Measurements from ENCODE around the gene EXOC4.
"Not testable (repeated sequence)": the region's sequence is repeated elsewhere in the genome, so short reads cannot be mapped to it uniquely, and the experiment has no call there.

Gene EXOC4

DNA sequence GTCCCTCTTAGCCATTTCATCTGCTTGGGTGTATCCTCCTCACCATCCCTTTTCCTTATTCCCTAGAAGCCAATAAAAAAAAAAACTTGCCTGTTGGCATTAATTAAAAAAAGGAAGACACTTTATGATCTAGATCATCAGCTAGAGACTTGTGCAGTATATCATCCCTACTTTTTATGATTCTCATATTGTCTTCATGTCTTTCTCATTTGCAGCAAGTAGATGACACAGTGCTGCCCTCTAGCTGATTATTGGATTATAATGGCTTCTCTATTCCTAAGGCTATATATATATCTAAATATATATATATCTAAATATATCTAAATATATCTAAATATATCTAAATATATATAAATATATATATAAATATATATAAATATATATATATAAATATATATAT, 601.9 kb downstream of the EXOC4 start:
- no peak for DNase-seq

GRCh38 chr7:133857376-133858119, 604.7 kb downstream of the EXOC4 start:
- no peak for DNase-seq

DNA sequence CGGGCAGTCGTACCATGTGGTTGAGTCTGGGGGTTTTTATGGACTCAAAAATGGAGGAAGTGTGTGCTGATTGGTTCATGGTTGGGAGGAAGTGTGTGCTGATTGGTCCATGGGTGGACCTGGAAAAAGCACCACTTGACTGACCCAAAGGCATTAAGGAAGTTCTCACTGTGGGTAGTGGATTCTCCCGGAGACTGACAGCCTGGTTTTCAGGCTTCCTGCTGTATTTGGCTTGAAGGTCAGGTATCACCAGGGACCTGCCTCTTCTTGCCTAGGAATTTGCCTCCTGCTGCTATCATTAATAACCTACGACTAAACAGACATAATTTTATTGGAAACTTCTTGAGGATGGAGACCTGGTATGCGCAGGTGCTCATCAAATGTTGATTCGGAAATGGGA, 605.4 kb downstream of the EXOC4 start:
- DNase-seq = no peak

DNA sequence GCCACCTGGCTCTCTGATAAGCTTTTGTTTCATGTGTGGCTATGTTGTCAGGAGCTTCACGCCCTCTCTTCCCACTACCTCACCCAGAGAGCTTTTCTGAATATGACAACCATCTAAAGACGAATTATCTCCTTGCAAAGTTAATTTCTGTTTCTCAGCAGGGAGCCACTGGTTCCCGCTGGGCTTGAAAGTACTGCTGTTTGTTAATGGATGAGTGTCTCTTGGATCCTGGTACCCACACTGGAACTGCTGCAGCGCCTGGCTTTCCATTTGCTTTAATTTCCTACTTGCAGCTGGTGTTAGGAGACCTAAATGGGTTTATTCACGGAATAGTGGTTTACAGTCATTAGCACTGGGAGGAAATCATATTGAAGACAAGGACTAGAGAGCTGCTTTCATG, 606.4 kb downstream of the EXOC4 start:
- DNase-seq = no peak

- DNase-seq = no peak
These were observed 607.1 kb downstream of the EXOC4 start for GRCh38 chr7:133859871-133860450.

DNA sequence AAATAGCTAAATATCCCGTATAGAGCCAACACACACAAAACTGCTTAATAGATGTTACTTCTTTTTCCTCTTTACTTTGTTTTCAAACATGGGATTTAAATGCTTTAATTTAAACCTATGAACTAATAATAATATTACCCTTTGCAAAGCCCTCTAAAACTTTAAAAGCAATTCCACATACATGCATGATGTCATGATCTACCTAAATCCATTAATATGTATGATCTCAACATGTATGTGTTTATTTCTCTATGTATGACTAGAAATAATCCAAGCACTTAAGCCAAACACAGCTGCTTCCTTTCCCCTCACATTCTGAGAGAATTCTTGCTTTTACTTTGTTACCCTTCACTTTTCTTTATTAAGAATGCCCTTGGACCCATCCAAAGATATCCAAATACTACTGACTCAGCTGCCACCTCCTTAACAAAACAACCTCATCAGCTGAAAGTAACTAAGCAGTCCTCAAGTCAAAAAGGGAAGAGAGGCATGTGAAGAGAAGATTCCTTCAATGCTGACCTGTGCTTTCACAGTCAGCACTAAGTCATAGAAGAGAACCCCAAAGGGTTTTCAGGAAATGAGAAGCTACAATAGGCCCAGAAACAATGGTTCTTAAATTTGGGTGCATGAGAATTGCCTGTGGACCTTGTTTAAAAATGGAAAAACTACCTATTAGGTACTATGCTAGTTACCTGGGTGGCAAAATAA, 607.9 kb downstream of the EXOC4 start:
- no peak for DNase-seq

- no peak for DNase-seq
These were observed 609.0 kb downstream of the EXOC4 start for GRCh38 chr7:133861876-133862275.

GRCh38 chr7:133863362-133864061, 610.6 kb downstream of the EXOC4 start:
- DNase-seq = no peak

DNA sequence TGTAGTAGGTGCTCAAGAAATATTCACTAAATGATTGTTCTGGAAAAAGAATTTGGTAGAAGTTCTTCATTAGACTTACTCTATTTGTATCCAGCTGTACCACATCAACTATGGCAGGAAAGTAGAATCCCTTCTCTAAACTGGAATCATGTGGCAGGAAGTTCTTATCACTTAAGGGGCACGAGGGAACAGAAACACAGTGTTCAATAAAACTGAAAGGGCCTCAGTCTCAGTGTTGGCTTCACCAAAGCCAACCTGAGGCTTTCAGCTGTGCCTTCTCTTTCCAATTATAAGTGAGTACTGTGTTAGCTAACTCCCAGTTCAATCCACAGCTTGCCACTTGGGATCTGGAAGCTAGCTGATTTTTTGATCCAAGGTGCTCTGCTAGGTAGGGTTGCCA, 616.7 kb downstream of the EXOC4 start:
- DNase-seq = no peak

- no peak for DNase-seq
These were observed 618.9 kb downstream of the EXOC4 start for GRCh38 chr7:133871757-133872156.

DNA sequence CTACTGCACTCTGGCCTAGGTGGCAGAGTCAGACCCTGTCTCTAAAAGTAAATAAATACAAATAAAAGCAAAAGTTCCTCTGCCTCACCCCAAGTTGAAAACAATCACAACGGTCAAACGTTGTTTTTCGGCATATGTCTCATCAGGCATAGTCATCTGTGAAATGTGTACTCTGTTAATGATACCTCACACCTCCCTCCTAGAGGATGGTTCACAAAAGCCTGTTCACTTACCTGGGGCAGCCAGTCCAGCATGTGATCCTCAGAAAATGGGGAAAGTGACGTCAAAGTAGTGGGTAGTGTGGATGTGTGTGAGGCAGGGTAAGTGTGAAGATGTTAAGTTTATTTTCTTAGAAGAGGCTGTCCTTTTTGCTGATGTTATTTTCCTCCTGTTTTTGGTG, 620.3 kb downstream of the EXOC4 start:
- no peak for DNase-seq

- DNase-seq = no peak
These were observed 620.8 kb downstream of the EXOC4 start for GRCh38 chr7:133873631-133874030.

GRCh38 chr7:133883591-133883990, 630.7 kb downstream of the EXOC4 start:
- no peak for DNase-seq

DNA sequence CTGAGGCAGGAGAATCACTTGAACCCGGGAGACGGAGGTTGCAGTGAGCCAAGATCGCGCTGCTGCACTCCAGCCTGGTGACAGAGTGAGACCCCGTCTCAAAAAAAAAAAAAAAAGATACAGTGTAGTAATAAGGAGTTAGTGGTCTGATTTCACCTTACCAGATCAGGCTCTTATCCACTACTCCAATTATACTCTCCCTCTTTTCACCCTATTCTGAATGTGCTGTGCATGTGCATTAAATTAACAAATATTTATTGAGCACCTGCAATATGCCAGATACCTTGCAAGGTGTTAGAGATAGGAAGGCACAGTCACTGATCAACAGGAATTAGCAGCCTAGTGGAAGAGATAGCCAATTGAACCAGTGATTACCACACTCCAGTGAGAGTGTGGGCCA, 632.3 kb downstream of the EXOC4 start:
- no peak for DNase-seq

DNA sequence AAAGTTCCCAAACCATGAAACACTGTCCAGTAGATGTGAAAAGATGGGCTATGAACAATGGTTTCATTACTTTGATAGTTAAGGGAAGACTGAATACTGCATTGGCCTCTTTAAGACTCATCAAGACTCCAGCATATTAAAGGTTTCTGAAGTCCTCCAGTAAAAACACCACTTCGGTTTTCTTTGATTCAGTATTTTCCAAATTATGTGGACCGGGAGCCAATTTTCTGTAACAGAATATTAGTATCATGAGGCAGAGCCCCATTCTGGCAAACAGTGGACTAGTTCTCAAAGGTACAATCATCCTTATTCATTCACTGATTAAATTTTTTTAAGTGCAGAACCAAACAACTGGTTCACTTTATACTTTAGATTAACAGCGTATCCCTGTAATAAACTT, 633.2 kb downstream of the EXOC4 start:
- DNase-seq = no peak

- DNase-seq = no peak
These were observed 633.9 kb downstream of the EXOC4 start for GRCh38 chr7:133886797-133887196.

GRCh38 chr7:133887459-133887858, 634.6 kb downstream of the EXOC4 start:
- DNase-seq = no peak

GRCh38 chr7:133888061-133888930, 635.4 kb downstream of the EXOC4 start:
- DNase-seq = no peak

DNA sequence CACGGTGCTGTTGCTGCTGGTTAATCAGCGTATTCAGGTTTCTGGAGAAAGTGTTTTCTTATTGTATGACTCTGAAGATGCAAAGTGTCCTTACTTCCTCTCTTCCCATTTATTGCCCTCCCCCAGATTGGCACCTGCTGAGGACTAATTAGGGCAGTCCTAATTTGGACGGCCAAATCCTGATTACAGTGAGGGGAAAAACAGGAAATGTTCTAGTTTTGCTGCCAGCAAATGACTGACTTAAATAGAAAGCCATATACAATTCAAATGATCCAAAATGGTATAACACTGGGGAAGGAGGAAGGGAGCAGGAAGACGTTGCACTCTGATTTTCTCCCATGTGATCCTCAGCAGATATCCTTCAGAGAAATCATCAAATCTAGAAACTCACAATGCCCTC, 651.9 kb downstream of the EXOC4 start:
- DNase-seq = no peak

DNA sequence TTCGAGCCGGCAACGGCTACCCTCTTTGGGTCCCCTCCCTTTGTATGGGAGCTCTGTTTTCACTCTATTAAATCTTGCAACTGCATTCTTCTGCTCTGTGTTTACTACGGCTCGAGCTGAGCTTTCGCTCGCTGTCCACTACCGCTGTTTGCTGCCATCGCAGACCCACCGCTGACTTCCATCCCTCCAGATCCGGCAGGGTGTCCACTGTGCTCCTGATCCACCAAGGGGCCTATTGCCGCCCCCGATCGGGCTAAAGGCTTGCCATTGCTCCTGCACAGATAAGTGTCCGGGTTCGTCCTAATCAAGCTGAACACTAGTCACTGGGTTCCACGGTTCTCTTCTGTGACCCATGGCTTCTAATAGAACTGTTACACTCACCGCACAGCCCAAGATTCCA, 653.7 kb downstream of the EXOC4 start:
- not testable (repeated sequence) for DNase-seq

DNA sequence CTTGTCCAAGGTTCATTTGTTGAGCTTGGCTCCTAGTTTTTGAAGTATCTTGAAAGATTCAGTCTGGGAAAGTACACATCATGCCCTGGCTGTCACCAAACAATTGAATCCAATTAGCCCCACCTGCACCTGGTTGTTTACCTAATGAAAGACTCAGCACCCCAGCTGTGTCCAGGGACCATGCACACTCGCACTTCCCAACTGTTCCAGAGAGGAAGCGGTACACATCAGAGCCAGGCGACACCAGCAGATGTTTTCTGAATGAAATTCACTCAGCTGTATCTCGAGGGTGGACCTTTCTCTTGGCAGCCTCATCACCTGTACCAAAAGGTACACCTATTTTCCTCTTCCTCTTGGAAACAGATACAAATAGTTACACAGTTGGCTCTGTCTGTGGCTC, 657.9 kb downstream of the EXOC4 start:
- no peak for DNase-seq

DNA sequence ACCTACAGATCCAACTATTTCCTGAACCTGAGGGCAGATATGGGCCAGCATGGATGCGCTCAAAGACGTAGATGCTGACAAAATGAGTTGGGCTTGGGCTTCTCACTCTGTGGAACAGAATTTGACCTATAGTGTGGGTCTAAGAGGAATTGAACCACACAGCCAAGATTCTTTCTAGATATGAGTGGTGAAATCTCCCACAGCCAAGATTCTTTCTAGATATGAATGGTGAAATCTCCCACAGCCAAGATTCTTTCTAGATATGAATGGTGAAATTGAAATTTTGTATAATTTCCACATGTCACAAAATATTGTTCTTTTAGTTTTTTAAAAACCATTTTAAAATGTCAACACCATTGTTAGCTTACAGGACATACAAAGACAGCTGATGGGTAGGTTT, 658.8 kb downstream of the EXOC4 start:
- no peak for DNase-seq

Data from activated effector memory CD4-positive, alpha-beta T cell treated with anti-CD3 and anti-CD28 coated beads, Interleukin-2, amount 50 U/mL, for 16 hours (primary cell).